WERI-Rb-1 (cell line): ENCODE data around the gene ANK2.

Experiments used
- DNase-seq: peaks from one replicate; pipeline ENCODE4 v3.0.0-alpha.2; 2020
- H3K27ac ChIP-seq: fragments of 250-450 bp; sonication (Bioruptor Pico); 2 replicates; pipeline ENCODE4 v1.5.1; 2020; ENCODE audit warnings: mild to moderate bottlenecking, moderate library complexity
- H3K27me3 ChIP-seq: fragments of 250-450 bp; sonication (Bioruptor Pico); 2 replicates; pipeline ENCODE4 v1.5.1; 2021; ENCODE audit warnings: mild to moderate bottlenecking, low read depth, moderate library complexity; ENCODE audit not compliant: insufficient read depth, severe bottlenecking
- H3K36me3 ChIP-seq: fragments of 250-450 bp; sonication (Bioruptor Pico); 2 replicates; pipeline ENCODE4 v1.5.1; 2020; ENCODE audit warnings: mild to moderate bottlenecking, moderate library complexity
- H3K4me3 ChIP-seq: 2 replicates; pipeline ENCODE4 v1.5.1; 2011; ENCODE audit warnings: low read depth, mild to moderate bottlenecking, control low read depth, low read length
- H3K9me3 ChIP-seq: fragments of 250-450 bp; sonication (Bioruptor Pico); 2 replicates; pipeline ENCODE4 v1.5.1; 2021; ENCODE audit warnings: mild to moderate bottlenecking, moderate library complexity; ENCODE audit not compliant: severe bottlenecking
- TF ChIP-seq, protein P1 (sequence below): IDR thresholded peaks from 2 replicates; pipeline ENCODE4 v1.5.1; 2011; ENCODE audit warnings: low read depth, mild to moderate bottlenecking, control low read depth, inconsistent platforms, low read length

The ANK2 gene

GRCh38 chr4:113378836-113379235 lies 329.4 kb downstream of the ANK2 start:
- no peak overlapping the region for H3K4me3 ChIP-seq
- H3K27me3 ChIP-seq, result no peaks in the 10 kb centered on the region
- no peaks in the 10 kb centered on the region for H3K9me3 ChIP-seq
- DNase-seq, result no peak
- H3K27ac ChIP-seq, result no peak overlapping the region
- H3K36me3 ChIP-seq, result no peaks in the 10 kb centered on the region
- TF ChIP-seq, protein P1, sequence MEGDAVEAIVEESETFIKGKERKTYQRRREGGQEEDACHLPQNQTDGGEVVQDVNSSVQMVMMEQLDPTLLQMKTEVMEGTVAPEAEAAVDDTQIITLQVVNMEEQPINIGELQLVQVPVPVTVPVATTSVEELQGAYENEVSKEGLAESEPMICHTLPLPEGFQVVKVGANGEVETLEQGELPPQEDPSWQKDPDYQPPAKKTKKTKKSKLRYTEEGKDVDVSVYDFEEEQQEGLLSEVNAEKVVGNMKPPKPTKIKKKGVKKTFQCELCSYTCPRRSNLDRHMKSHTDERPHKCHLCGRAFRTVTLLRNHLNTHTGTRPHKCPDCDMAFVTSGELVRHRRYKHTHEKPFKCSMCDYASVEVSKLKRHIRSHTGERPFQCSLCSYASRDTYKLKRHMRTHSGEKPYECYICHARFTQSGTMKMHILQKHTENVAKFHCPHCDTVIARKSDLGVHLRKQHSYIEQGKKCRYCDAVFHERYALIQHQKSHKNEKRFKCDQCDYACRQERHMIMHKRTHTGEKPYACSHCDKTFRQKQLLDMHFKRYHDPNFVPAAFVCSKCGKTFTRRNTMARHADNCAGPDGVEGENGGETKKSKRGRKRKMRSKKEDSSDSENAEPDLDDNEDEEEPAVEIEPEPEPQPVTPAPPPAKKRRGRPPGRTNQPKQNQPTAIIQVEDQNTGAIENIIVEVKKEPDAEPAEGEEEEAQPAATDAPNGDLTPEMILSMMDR, result no peak

GRCh38 chr4:113382704-113383103 lies 333.3 kb downstream of the ANK2 start:
- DNase-seq, result no peak
- Histone ChIP-seq H3K9me3 (no peaks in the 10 kb centered on the region), H3K36me3 (no peaks in the 10 kb centered on the region), H3K27ac (no peak overlapping the region), H3K27me3 (no peaks in the 10 kb centered on the region), H3K4me3 (no peak overlapping the region)
- TF ChIP-seq, protein P1, result no peak

DNA sequence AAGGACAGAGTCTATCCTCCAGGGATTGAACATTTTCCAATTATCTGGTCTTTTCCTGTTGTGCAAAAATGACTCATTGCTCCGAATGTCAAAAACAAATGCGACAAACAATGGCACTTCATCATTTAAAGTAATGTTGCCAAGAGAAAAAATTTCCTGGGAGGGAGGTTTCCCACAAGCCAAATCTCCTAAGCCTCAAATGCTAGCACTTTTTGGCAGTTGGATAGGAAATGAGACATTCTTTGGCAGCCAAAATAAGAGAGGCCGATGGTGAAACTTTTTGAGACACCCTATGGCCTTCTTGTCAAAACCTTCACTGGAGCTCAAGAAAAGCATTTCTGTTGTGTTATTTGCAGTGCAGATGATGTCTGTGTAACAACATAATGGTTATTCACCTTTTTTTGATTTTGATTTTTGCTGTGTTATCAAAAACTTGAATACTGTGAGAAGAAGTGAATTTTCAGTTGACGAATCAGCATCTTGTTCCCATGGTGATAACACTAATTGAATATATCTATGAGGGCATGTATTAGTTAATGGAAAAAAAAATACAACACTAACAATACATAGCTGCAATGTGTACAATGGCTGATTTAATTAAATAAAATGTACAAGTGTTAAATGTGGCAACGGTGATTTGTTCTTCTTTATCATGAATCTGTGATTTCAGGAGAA lies 333.8 kb downstream of the ANK2 start:
- TF ChIP-seq, protein P1, result no peak
- DNase-seq, result no peak
- H3K4me3 ChIP-seq, result no peak overlapping the region
- no peaks in the 10 kb centered on the region for H3K9me3 ChIP-seq
- H3K27ac ChIP-seq, result no peak overlapping the region
- no peaks in the 10 kb centered on the region for H3K27me3 ChIP-seq
- H3K36me3 ChIP-seq, result no peaks in the 10 kb centered on the region

DNA sequence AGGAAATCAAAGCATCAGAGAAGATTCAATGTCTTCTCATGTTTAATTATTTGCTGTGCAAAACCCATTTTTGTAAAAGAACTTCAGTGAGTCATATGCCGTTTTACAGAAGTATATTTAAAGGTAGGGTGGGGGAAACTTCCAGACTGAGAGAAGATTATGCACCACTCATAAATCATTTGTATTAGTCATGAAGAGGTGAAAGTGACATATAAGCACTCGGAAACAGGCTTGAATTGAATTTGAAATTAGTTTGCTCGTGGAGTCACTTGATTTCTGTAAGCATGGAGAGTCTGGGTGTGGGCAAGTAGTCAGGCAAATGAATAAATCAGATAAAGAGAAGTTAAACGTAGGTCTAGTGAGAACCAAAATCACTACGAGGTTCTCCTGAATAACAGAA lies 335.1 kb downstream of the ANK2 start:
- TF ChIP-seq, protein P1, result no peak
- Histone ChIP-seq H3K27me3 (no peaks in the 10 kb centered on the region), H3K4me3 (no peak overlapping the region), H3K27ac (no peak overlapping the region), H3K9me3 (no peaks in the 10 kb centered on the region), H3K36me3 (no peaks in the 10 kb centered on the region)
- DNase-seq, result no peak

DNA sequence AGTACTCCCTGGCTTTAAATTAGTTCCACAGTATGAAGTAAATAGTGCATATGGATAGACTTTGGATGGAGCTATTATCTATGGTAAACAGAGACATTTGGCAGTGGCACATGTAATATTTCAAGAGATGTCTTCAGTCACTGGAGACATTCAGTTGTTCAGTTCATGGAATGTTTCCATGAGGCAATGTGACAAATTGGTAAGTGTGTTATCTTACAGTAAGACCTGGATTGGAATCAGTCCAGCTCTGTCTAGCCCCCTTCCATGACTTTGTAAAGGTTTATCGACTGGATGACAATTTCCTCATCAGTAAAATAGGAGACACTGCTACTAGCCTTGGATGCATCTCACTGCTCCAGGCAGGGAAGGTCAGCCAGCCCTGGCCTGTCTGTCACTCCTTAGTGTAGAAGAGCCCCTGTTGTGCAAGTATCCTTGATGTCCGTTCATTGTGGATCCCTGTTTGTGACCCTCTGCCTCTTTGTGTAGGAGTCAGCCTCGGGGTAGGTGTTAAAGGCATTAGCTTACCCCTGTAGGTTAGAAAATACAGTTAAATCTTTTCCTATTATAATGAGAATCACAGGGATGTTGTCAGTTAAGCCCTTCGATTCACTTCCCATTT lies 335.9 kb downstream of the ANK2 start:
- Histone ChIP-seq H3K27me3 (no peaks in the 10 kb centered on the region), H3K27ac (no peak overlapping the region), H3K36me3 (no peaks in the 10 kb centered on the region), H3K4me3 (no peak overlapping the region), H3K9me3 (no peaks in the 10 kb centered on the region)
- TF ChIP-seq, protein P1, result no peak
- no peak for DNase-seq

DNA sequence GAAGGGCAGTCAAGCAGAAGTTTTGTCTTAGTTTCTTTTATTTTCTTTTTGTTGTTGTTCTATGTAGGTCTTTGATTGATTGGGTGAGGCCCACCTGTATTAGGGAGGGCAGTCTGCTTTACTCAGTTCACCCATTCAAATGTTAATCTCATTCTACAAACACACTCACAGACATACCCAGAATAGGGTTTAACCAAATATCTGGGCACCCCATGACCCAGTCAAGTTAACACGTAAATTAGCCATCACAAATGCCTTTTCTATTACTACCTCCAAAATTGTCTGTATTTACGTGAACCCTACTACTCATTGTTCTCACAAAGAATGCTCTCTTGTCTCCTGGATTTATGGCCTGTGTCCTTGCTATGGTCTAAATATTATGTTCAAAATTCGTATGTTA lies 339.7 kb downstream of the ANK2 start:
- DNase-seq, result no peak
- Histone ChIP-seq H3K9me3 (no peaks in the 10 kb centered on the region), H3K36me3 (no peaks in the 10 kb centered on the region), H3K4me3 (no peak overlapping the region), H3K27ac (no peak overlapping the region), H3K27me3 (no peaks in the 10 kb centered on the region)
- TF ChIP-seq, protein P1, result no peak
